BJ (cell line): Measurements from ENCODE around the gene ERBIN. TPM values are rescaled to one million over a fixed set of nuclear protein-coding genes. Genes with fewer than 3 reads are reported as not detected.
"Not testable (repeated sequence)": the region's sequence is repeated elsewhere in the genome, so short reads cannot be mapped to it uniquely, and the experiment has no call there.

ENCODE experiments used
- CTCF ChIA-PET: fragments of 350-600 bp; formaldehyde crosslinking; extraction: SDS; loops from one replicate; lab custom pipeline; 2021; ENCODE audit warnings: antibody characterized with exemption, inconsistent platforms; lab: Yijun Ruan, JAX
- POLR2A ChIA-PET: fragments of 300-600 bp; sonication (Branson Sonifier 250); formaldehyde crosslinking; extraction: SDS; loops from one replicate; lab custom pipeline; 2021; ENCODE audit warnings: antibody characterized with exemption; lab: Charles Lee
- DNase-seq: peaks from one replicate; pipeline ENCODE4 v3.0.0-alpha.2; 2011; ENCODE audit warnings: low read depth
- H3K27me3 ChIP-seq: 2 replicates; pipeline ENCODE4 v1.6.0; 2011; ENCODE audit warnings: low read length; ENCODE audit not compliant: control insufficient read depth, insufficient read depth
- H3K36me3 ChIP-seq: 2 replicates; pipeline ENCODE4 v1.5.1; 2011; ENCODE audit warnings: low read length; ENCODE audit not compliant: control insufficient read depth, insufficient read depth
- H3K4me3 ChIP-seq: 2 replicates; pipeline ENCODE4 v1.5.1; 2011; ENCODE audit warnings: low read depth, mild to moderate bottlenecking, control low read depth, low read length
- CTCF ChIP-seq: IDR thresholded peaks from 2 replicates; pipeline ENCODE4 v1.5.1; 2011; ENCODE audit warnings: low read depth, mild to moderate bottlenecking, control low read depth, inconsistent platforms, low read length, moderate library complexity; ENCODE audit not compliant: insufficient read depth
- polyA plus RNA-seq: library from polyadenylated mRNA; depleted of rRNA; stranded (reverse); fragments of >200 nt; gene quantifications from 2 replicates; pipeline ENCODE4 v1.2.3, GENCODE V29; 2011

Gene ERBIN
- polyA plus RNA-seq, 1 experiment = 26.0 TPM

- Histone ChIP-seq H3K27me3 (no peaks in the 10 kb centered on the region), H3K36me3 (no peaks in the 10 kb centered on the region), H3K4me3 (no peak overlapping the region)
- ChIA-PET POLR2A (no interaction called here), CTCF (interaction anchor here (1.0 to 1.5 kb wide), 2 partner anchors 8 to 232 kb away, joined by 3 read pairs; no protein-coding TSS in a partner anchor)
- no peak for TF ChIP-seq CTCF
- no peak for DNase-seq
These were observed 43.4 kb downstream of the ERBIN start for GRCh38 chr5:65969539-65970393.

GRCh38 chr5:65970481-65971367 is 44.3 kb downstream of the ERBIN start:
- Histone ChIP-seq H3K36me3 (no peaks in the 10 kb centered on the region), H3K4me3 (no peak overlapping the region), H3K27me3 (no peaks in the 10 kb centered on the region)
- no peak for TF ChIP-seq CTCF
- ChIA-PET POLR2A (no interaction called here), CTCF (interaction anchor here (0.6 to 1.5 kb wide), 4 partner anchors 9 to 233 kb away, joined by 3 read pairs; no protein-coding TSS in a partner anchor)
- no peak for DNase-seq

GRCh38 chr5:65971643-65972042 is 45.3 kb downstream of the ERBIN start:
- no peak for TF ChIP-seq CTCF
- Histone ChIP-seq H3K36me3 (no peaks in the 10 kb centered on the region), H3K4me3 (no peak overlapping the region), H3K27me3 (no peaks in the 10 kb centered on the region)
- ChIA-PET CTCF (interaction anchor here (0.6 to 1.5 kb wide), 2 partner anchors 15 to 63 kb away, joined by 3 read pairs; no protein-coding TSS in a partner anchor), POLR2A (interaction anchor here (0.5 kb wide), 1 partner anchor 55 kb away, joined by 3 read pairs; no protein-coding TSS in a partner anchor)
- DNase-seq = no peak

- H3K36me3 ChIP-seq, DNase-seq, H3K27me3 ChIP-seq, CTCF ChIA-PET, POLR2A ChIA-PET, H3K4me3 ChIP-seq: not testable (repeated sequence)
These were observed 46.5 kb downstream of the ERBIN start for GRCh38 chr5:65972896-65973295.

GRCh38 chr5:65978251-65978650 is 51.9 kb downstream of the ERBIN start:
- DNase-seq = no peak
- Histone ChIP-seq H3K36me3 (no peaks in the 10 kb centered on the region), H3K27me3 (no peaks in the 10 kb centered on the region), H3K4me3 (no peak overlapping the region)
- TF ChIP-seq CTCF = no peak
- POLR2A ChIA-PET = no interaction called here
- CTCF ChIA-PET = no interaction called here
